ENCODE results near the gene TSC22D3. TPM values are rescaled to one million over a fixed set of nuclear protein-coding genes. Genes with fewer than 3 reads are reported as not detected.
A peak's percentile ranks its signal among the peaks of the same experiment; 100 is the strongest.
"Not testable (repeated sequence)": the region's sequence is repeated elsewhere in the genome, so short reads cannot be mapped to it uniquely, and the experiment has no call there.

The TSC22D3 gene
- total RNA-seq, 1 donor from 2014 or later: 317 TPM

- no peaks in the 10 kb centered on the region for H3K9me3 ChIP-seq
- peaks cover 13% of the 10 kb centered on the region for H3K4me1 ChIP-seq
- intact Hi-C loops (cut with DNase I): no loop called here
- TF ChIP-seq CTCF (IDR thresholded peaks at IDR 0.05): no peak
- ATAC-seq: peak; percentile 92
- H3K27me3 ChIP-seq: no peaks in the 10 kb centered on the region
- peak overlapping the region; percentile 65 for H3K27ac ChIP-seq
- H3K36me3 ChIP-seq: no peaks in the 10 kb centered on the region
- no peak for DNase-seq
- H3K4me3 ChIP-seq: no peak overlapping the region
These were observed 75.2 kb downstream of the TSC22D3 start for GRCh38 chrX:107700317-107700774.

GRCh38 chrX:107699616-107700015, 76.0 kb downstream of the TSC22D3 start:
- Histone ChIP-seq H3K27ac (peak overlapping the region; percentile 42), H3K36me3 (no peaks in the 10 kb centered on the region), H3K4me3 (no peak overlapping the region), H3K4me1 (peaks cover 13% of the 10 kb centered on the region), H3K27me3 (no peaks in the 10 kb centered on the region), H3K9me3 (no peaks in the 10 kb centered on the region)
- intact Hi-C loops (cut with DNase I): no loop called here
- ATAC-seq (peak; percentile 30), DNase-seq (no peak)
- TF ChIP-seq CTCF (IDR thresholded peaks at IDR 0.05): no peak

GRCh38 chrX:107691024-107691448, 84.6 kb downstream of the TSC22D3 start:
- intact Hi-C loops (cut with DNase I): no loop called here
- no peak overlapping the region for H3K27ac ChIP-seq
- H3K27me3 ChIP-seq: no peaks in the 10 kb centered on the region
- ATAC-seq: peak; percentile 69
- H3K4me1 ChIP-seq: peaks cover 10% of the 10 kb centered on the region
- H3K4me3 ChIP-seq: no peak overlapping the region
- no peak for TF ChIP-seq CTCF (IDR thresholded peaks at IDR 0.05)
- no peaks in the 10 kb centered on the region for H3K9me3 ChIP-seq
- no peak for DNase-seq
- H3K36me3 ChIP-seq: no peaks in the 10 kb centered on the region

- H3K27ac ChIP-seq: no peak overlapping the region
- peaks cover 41% of the 10 kb centered on the region for H3K4me1 ChIP-seq
- DNase-seq: no peak
- H3K9me3 ChIP-seq: no peaks in the 10 kb centered on the region
- H3K27me3 ChIP-seq: no peaks in the 10 kb centered on the region
- no peak for ATAC-seq
- H3K4me3 ChIP-seq: no peak overlapping the region
- no peak for TF ChIP-seq CTCF (IDR thresholded peaks at IDR 0.05)
- H3K36me3 ChIP-seq: no peaks in the 10 kb centered on the region
- intact Hi-C loops (cut with DNase I): no loop called here
These were observed 88.1 kb downstream of the TSC22D3 start for GRCh38 chrX:107687445-107687844.

GRCh38 chrX:107686792-107687191, 88.8 kb downstream of the TSC22D3 start:
- H3K9me3 ChIP-seq: no peaks in the 10 kb centered on the region
- intact Hi-C loops (cut with DNase I): no loop called here
- TF ChIP-seq CTCF (IDR thresholded peaks at IDR 0.05): no peak
- H3K27me3 ChIP-seq: no peaks in the 10 kb centered on the region
- ATAC-seq (no peak), DNase-seq (no peak)
- no peak overlapping the region for H3K27ac ChIP-seq
- no peaks in the 10 kb centered on the region for H3K36me3 ChIP-seq
- H3K4me3 ChIP-seq: no peak overlapping the region
- H3K4me1 ChIP-seq: peaks cover 47% of the 10 kb centered on the region

GRCh38 chrX:107686026-107686425, 89.6 kb downstream of the TSC22D3 start:
- H3K27me3 ChIP-seq: no peaks in the 10 kb centered on the region
- no peaks in the 10 kb centered on the region for H3K36me3 ChIP-seq
- H3K4me3 ChIP-seq: no peak overlapping the region
- ATAC-seq: no peak
- H3K27ac ChIP-seq: peak overlapping the region; percentile 36
- peaks cover 47% of the 10 kb centered on the region for H3K4me1 ChIP-seq
- no peaks in the 10 kb centered on the region for H3K9me3 ChIP-seq
- TF ChIP-seq CTCF (IDR thresholded peaks at IDR 0.05): no peak
- intact Hi-C loops (cut with DNase I): no loop called here
- no peak for DNase-seq

- H3K9me3 ChIP-seq, DNase-seq: not testable (repeated sequence)
These were observed 90.0 kb downstream of the TSC22D3 start for GRCh38 chrX:107685586-107685985.

More at GRCh38 chrX:107685586-107685985, 90.0 kb downstream of the TSC22D3 start:
- H3K36me3 ChIP-seq; H3K4me3 ChIP-seq; ATAC-seq; H3K27me3 ChIP-seq; intact Hi-C loops (cut with DNase I): not testable (repeated sequence)
- Histone ChIP-seq H3K27ac (peak overlapping the region; percentile 36), H3K4me1 (peaks cover 47% of the 10 kb centered on the region)

Measured in upper lobe of right lung (tissue), 1 donor.